Neural cell (in vitro differentiated cells): ENCODE results near the gene TNS4. TPM values are rescaled to one million over a fixed set of nuclear protein-coding genes. Genes with fewer than 3 reads are reported as not detected.

Experiments
- H2AFZ ChIP-seq: fragments of 200-600, 300-800 bp; sonication (generic), shearing (Covaris generic); 2 replicates; pipeline ENCODE4 v1.6.0; 2014; ENCODE audit warnings: low read depth, mild to moderate bottlenecking, antibody characterized with exemption, low read length, moderate library complexity
- H3F3A ChIP-seq: fragments of 200-600 bp; shearing (Covaris generic); 2 replicates; pipeline ENCODE4 v1.6.1; 2016; ENCODE audit warnings: mild to moderate bottlenecking, moderate library complexity, mixed read lengths, antibody characterized with exemption, low read length; ENCODE audit not compliant: insufficient read depth, poor library complexity, severe bottlenecking
- H3K27ac ChIP-seq: fragments of 200-600, 300-800 bp; sonication (generic), shearing (Covaris generic); 2 replicates; pipeline ENCODE4 v1.5.1; 2014; ENCODE audit warnings: mild to moderate bottlenecking, low read length, moderate library complexity
- H3K27me3 ChIP-seq: fragments of 300-800, 200-600 bp; sonication (generic), shearing (Covaris generic); 2 replicates; pipeline ENCODE4 v1.6.0; 2014; ENCODE audit warnings: mild to moderate bottlenecking, low read depth, low read length, moderate library complexity; ENCODE audit not compliant: insufficient read depth
- H3K36me3 ChIP-seq: fragments of 300-800, 200-600 bp; sonication (generic), shearing (Covaris generic); 2 replicates; pipeline ENCODE4 v1.5.1; 2014; ENCODE audit warnings: mild to moderate bottlenecking, antibody characterized with exemption, low read length, moderate library complexity; ENCODE audit not compliant: insufficient read depth
- H3K4me2 ChIP-seq: fragments of 300-800, 200-600 bp; sonication (generic), shearing (Covaris generic); 2 replicates; pipeline ENCODE4 v1.6.0; 2014; ENCODE audit warnings: mild to moderate bottlenecking, low read length
- H3K4me3 ChIP-seq: fragments of 300-800, 200-600 bp; sonication (generic), shearing (Covaris generic); 2 replicates; pipeline ENCODE4 v1.5.1; 2014; ENCODE audit warnings: mild to moderate bottlenecking, low read length, moderate library complexity
- H3K79me2 ChIP-seq: fragments of 200-600 bp; shearing (Covaris generic); replicated peaks from 2 replicates; pipeline ENCODE4 v1.6.0; 2014; ENCODE audit warnings: mild to moderate bottlenecking, low read length, moderate library complexity; ENCODE audit not compliant: insufficient read depth
- H3K9ac ChIP-seq: fragments of 300-800, 200-600 bp; sonication (generic), shearing (Covaris generic); 2 replicates; pipeline ENCODE4 v1.6.1; 2016; ENCODE audit warnings: mild to moderate bottlenecking, low read length, mixed read lengths
- H3K9me2 ChIP-seq: fragments of 200-600 bp; shearing (Covaris generic); 2 replicates; pipeline ENCODE4 v1.6.1; 2016; ENCODE audit warnings: mild to moderate bottlenecking, low read length, mixed read lengths; ENCODE audit not compliant: insufficient read depth
- H3K9me3 ChIP-seq: fragments of 200-600, 300-800 bp; sonication (generic), shearing (Covaris generic); 2 replicates; pipeline ENCODE4 v1.6.1; 2016; ENCODE audit warnings: mild to moderate bottlenecking, mixed run types, low read length, moderate library complexity, mixed read lengths
- H4K20me1 ChIP-seq: fragments of 200-600 bp; shearing (Covaris generic); 2 replicates; pipeline ENCODE4 v1.6.1; 2016; ENCODE audit warnings: mild to moderate bottlenecking, mixed run types; ENCODE audit not compliant: insufficient read depth
- CTCF ChIP-seq: fragments of 450-650 bp; IDR thresholded peaks from 2 replicates; pipeline ENCODE4 v1.5.1; 2014; ENCODE audit warnings: antibody characterized with exemption, mild to moderate bottlenecking, moderate library complexity; ENCODE audit not compliant: poor library complexity, severe bottlenecking
- EP300 ChIP-seq: fragments of 450-650 bp; conservative IDR thresholded peaks from 2 replicates; pipeline ENCODE4 v1.6.1; 2014; ENCODE audit warnings: antibody characterized with exemption, mild to moderate bottlenecking, moderate library complexity; ENCODE audit not compliant: poor library complexity, severe bottlenecking
- EZH2 ChIP-seq: fragments of 200-600, 300-800 bp; shearing (Covaris generic), sonication (generic); IDR thresholded peaks from 2 replicates; pipeline ENCODE4 v1.6.1; 2014; ENCODE audit warnings: antibody characterized with exemption, low read length, borderline replicate concordance, mild to moderate bottlenecking; ENCODE audit not compliant: insufficient read depth, poor library complexity, severe bottlenecking
- MXI1 ChIP-seq: fragments of 450-650 bp; conservative IDR thresholded peaks from 2 replicates; pipeline ENCODE4 v1.6.1; 2014; ENCODE audit warnings: antibody characterized with exemption, mild to moderate bottlenecking; ENCODE audit not compliant: poor library complexity, severe bottlenecking
- POLR2AphosphoS5 ChIP-seq: IDR thresholded peaks from 2 replicates; pipeline ENCODE4 v1.6.1; 2012
- RAD21 ChIP-seq: fragments of 450-650 bp; conservative IDR thresholded peaks from 2 replicates; pipeline ENCODE4 v1.6.1; 2014; ENCODE audit warnings: antibody characterized with exemption, mild to moderate bottlenecking, moderate library complexity
- SMC3 ChIP-seq: fragments of 450-650 bp; conservative IDR thresholded peaks from 2 replicates; pipeline ENCODE4 v1.6.1; 2014; ENCODE audit warnings: antibody characterized with exemption, mild to moderate bottlenecking, moderate library complexity; ENCODE audit not compliant: poor library complexity
- TAF1 ChIP-seq: IDR thresholded peaks from 2 replicates; pipeline ENCODE4 v1.6.1; 2012; ENCODE audit warnings: low read depth
- polyA plus RNA-seq: library from polyadenylated mRNA; depleted of rRNA; stranded (reverse); fragments of >200 nt; gene quantifications from 2 replicates; pipeline ENCODE4 v1.2.3, GENCODE V29; 2014
- TF ChIP-seq, protein P1 (sequence below): IDR thresholded peaks from 2 replicates; pipeline ENCODE4 v1.6.1; 2012; ENCODE audit warnings: borderline replicate concordance

Gene TNS4
- polyA plus RNA-seq, 1 donor from 2014 or later = not detected

DNA sequence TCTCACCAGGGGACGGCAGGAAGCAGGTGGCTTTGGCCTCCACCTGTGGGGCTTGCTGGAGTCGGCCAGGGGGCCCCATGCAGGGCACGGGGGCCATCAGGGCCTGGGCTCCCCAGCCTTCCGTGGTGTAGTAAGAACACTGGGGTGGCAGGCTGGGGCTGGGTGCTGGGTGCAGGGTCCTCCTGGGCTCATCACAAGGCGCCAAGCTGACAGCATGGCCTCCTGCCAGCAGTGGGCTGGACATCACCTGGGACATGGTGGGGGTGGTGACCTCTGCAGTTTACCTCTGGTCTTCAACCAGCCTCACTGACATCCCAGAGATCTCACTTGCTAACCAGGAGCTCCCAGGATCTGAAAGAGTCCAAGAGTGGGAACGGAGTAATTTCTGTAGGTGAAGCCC is 5.3 kb downstream of the TNS4 start:
- Histone ChIP-seq H3K9me2 (no peaks in the 10 kb centered on the region), H3K36me3 (no peaks in the 10 kb centered on the region), H3F3A (no peaks in the 10 kb centered on the region), H4K20me1 (no peaks in the 10 kb centered on the region), H3K4me3 (no peak overlapping the region), H3K9ac (no peak overlapping the region), H3K27me3 (no peaks in the 10 kb centered on the region), H3K9me3 (no peaks in the 10 kb centered on the region), H3K27ac (no peak overlapping the region), H3K79me2 (no peaks in the 10 kb centered on the region), H2AFZ (no peak overlapping the region), H3K4me2 (no peak overlapping the region)
- TF ChIP-seq EZH2 (no peak), SMC3 (no peak), EP300 (no peak), POLR2AphosphoS5 (no peak), MXI1 (no peak), TAF1 (no peak), CTCF (no peak), RAD21 (no peak)
- TF ChIP-seq, protein P1, sequence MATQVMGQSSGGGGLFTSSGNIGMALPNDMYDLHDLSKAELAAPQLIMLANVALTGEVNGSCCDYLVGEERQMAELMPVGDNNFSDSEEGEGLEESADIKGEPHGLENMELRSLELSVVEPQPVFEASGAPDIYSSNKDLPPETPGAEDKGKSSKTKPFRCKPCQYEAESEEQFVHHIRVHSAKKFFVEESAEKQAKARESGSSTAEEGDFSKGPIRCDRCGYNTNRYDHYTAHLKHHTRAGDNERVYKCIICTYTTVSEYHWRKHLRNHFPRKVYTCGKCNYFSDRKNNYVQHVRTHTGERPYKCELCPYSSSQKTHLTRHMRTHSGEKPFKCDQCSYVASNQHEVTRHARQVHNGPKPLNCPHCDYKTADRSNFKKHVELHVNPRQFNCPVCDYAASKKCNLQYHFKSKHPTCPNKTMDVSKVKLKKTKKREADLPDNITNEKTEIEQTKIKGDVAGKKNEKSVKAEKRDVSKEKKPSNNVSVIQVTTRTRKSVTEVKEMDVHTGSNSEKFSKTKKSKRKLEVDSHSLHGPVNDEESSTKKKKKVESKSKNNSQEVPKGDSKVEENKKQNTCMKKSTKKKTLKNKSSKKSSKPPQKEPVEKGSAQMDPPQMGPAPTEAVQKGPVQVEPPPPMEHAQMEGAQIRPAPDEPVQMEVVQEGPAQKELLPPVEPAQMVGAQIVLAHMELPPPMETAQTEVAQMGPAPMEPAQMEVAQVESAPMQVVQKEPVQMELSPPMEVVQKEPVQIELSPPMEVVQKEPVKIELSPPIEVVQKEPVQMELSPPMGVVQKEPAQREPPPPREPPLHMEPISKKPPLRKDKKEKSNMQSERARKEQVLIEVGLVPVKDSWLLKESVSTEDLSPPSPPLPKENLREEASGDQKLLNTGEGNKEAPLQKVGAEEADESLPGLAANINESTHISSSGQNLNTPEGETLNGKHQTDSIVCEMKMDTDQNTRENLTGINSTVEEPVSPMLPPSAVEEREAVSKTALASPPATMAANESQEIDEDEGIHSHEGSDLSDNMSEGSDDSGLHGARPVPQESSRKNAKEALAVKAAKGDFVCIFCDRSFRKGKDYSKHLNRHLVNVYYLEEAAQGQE = no peak

- Histone ChIP-seq H3K27ac (no peak overlapping the region), H2AFZ (no peak overlapping the region), H3K9me2 (no peaks in the 10 kb centered on the region), H3K4me3 (no peak overlapping the region), H3K27me3 (no peaks in the 10 kb centered on the region), H3F3A (no peaks in the 10 kb centered on the region), H4K20me1 (no peaks in the 10 kb centered on the region), H3K4me2 (no peak overlapping the region), H3K9ac (no peak overlapping the region), H3K9me3 (no peaks in the 10 kb centered on the region), H3K36me3 (no peaks in the 10 kb centered on the region), H3K79me2 (no peaks in the 10 kb centered on the region)
- TF ChIP-seq RAD21 (no peak), CTCF (no peak), EZH2 (no peak), EP300 (no peak), SMC3 (no peak), POLR2AphosphoS5 (no peak), TAF1 (no peak), MXI1 (no peak)
Measured at GRCh38 chr17:40495140-40495539, 6.3 kb downstream of the TNS4 start.
